IPS-18a (cell line): Measurements from ENCODE around the gene ZBED1.
"Not testable (repeated sequence)": the region's sequence is repeated elsewhere in the genome, so short reads cannot be mapped to it uniquely, and the experiment has no call there.

Experiments used
- H3K27ac ChIP-seq: one replicate; pipeline ENCODE4 v1.5.1; 2013; ENCODE audit warnings: low read length
- H3K27me3 ChIP-seq: one replicate; pipeline ENCODE4 v1.6.1; 2013; ENCODE audit warnings: mild to moderate bottlenecking, low read length; ENCODE audit not compliant: control insufficient read depth, insufficient read depth
- H3K36me3 ChIP-seq: one replicate; pipeline ENCODE4 v1.6.1; 2013; ENCODE audit warnings: low read depth, low read length; ENCODE audit not compliant: control insufficient read depth
- H3K4me1 ChIP-seq: one replicate; pipeline ENCODE4 v1.6.1; 2013; ENCODE audit warnings: low read depth, low read length; ENCODE audit not compliant: control insufficient read depth
- H3K4me3 ChIP-seq: one replicate; pipeline ENCODE4 v1.5.1; 2013; ENCODE audit warnings: low read length
- H3K9ac ChIP-seq: one replicate; pipeline ENCODE4 v1.6.1; 2013; ENCODE audit warnings: mild to moderate bottlenecking, low read length, moderate library complexity
- H3K9me3 ChIP-seq: one replicate; pipeline ENCODE4 v1.6.1; 2013; ENCODE audit warnings: low read depth, low read length; ENCODE audit not compliant: control insufficient read depth

ZBED1 gene

GRCh38 chrX:2456091-2456490 is 44.7 kb downstream of the ZBED1 start:
- not testable (repeated sequence) for H3K36me3 ChIP-seq, H3K27ac ChIP-seq, H3K4me3 ChIP-seq, H3K27me3 ChIP-seq, H3K9ac ChIP-seq, H3K9me3 ChIP-seq, H3K4me1 ChIP-seq

GRCh38 chrX:2454620-2455019 is 46.2 kb downstream of the ZBED1 start:
- H3K9ac ChIP-seq, H3K27me3 ChIP-seq, H3K36me3 ChIP-seq, H3K4me3 ChIP-seq, H3K9me3 ChIP-seq, H3K27ac ChIP-seq: not testable (repeated sequence)
- H3K4me1 ChIP-seq, result peaks cover 18% of the 10 kb centered on the region

- no peaks in the 10 kb centered on the region for H3K27me3 ChIP-seq
- no peak overlapping the region for H3K9ac ChIP-seq
- no peaks in the 10 kb centered on the region for H3K9me3 ChIP-seq
- peaks cover 18% of the 10 kb centered on the region for H3K4me1 ChIP-seq
- H3K36me3 ChIP-seq, result no peaks in the 10 kb centered on the region
- no peak overlapping the region for H3K27ac ChIP-seq
- H3K4me3 ChIP-seq, result no peak overlapping the region
Measured at GRCh38 chrX:2452799-2453198, 48.0 kb downstream of the ZBED1 start.

- Histone ChIP-seq H3K36me3 (no peaks in the 10 kb centered on the region), H3K9ac (no peak overlapping the region), H3K27me3 (no peaks in the 10 kb centered on the region), H3K4me3 (no peak overlapping the region), H3K9me3 (no peaks in the 10 kb centered on the region), H3K4me1 (peaks cover 18% of the 10 kb centered on the region), H3K27ac (no peak overlapping the region)
Measured at GRCh38 chrX:2452317-2452784, 48.4 kb downstream of the ZBED1 start.

- Histone ChIP-seq H3K9ac (peak overlapping the region; percentile 43), H3K27me3 (no peaks in the 10 kb centered on the region), H3K4me1 (peaks cover 18% of the 10 kb centered on the region), H3K36me3 (no peaks in the 10 kb centered on the region), H3K27ac (peak overlapping the region; percentile 34), H3K9me3 (no peaks in the 10 kb centered on the region), H3K4me3 (no peak overlapping the region)
Measured at GRCh38 chrX:2451501-2452316, 49.1 kb downstream of the ZBED1 start.

GRCh38 chrX:2450681-2451080 is 50.1 kb downstream of the ZBED1 start:
- Histone ChIP-seq H3K36me3 (no peaks in the 10 kb centered on the region), H3K9ac (no peak overlapping the region), H3K4me1 (peaks cover 18% of the 10 kb centered on the region), H3K4me3 (no peak overlapping the region), H3K27me3 (no peaks in the 10 kb centered on the region), H3K9me3 (no peaks in the 10 kb centered on the region), H3K27ac (peak overlapping the region; percentile 45)

- no peak overlapping the region for H3K27ac ChIP-seq
- H3K9ac ChIP-seq, result no peak overlapping the region
- no peaks in the 10 kb centered on the region for H3K27me3 ChIP-seq
- H3K4me1 ChIP-seq, result peaks cover 18% of the 10 kb centered on the region
- H3K36me3 ChIP-seq, result no peaks in the 10 kb centered on the region
- no peak overlapping the region for H3K4me3 ChIP-seq
- H3K9me3 ChIP-seq, result no peaks in the 10 kb centered on the region
Measured at GRCh38 chrX:2449135-2449886, 51.5 kb downstream of the ZBED1 start.

GRCh38 chrX:2447484-2447883 is 53.3 kb downstream of the ZBED1 start:
- Histone ChIP-seq H3K27me3 (no peaks in the 10 kb centered on the region), H3K4me3 (no peak overlapping the region), H3K36me3 (no peaks in the 10 kb centered on the region), H3K27ac (no peak overlapping the region), H3K9ac (no peak overlapping the region), H3K4me1 (peaks cover 18% of the 10 kb centered on the region), H3K9me3 (no peaks in the 10 kb centered on the region)

- no peak overlapping the region for H3K4me3 ChIP-seq
- no peaks in the 10 kb centered on the region for H3K9me3 ChIP-seq
- no peaks in the 10 kb centered on the region for H3K36me3 ChIP-seq
- H3K4me1 ChIP-seq, result peaks cover 18% of the 10 kb centered on the region
- no peaks in the 10 kb centered on the region for H3K27me3 ChIP-seq
- H3K9ac ChIP-seq, result no peak overlapping the region
- no peak overlapping the region for H3K27ac ChIP-seq
Measured at GRCh38 chrX:2446815-2447214, 54.0 kb downstream of the ZBED1 start.

GRCh38 chrX:2445662-2446623 is 54.8 kb downstream of the ZBED1 start:
- Histone ChIP-seq H3K27ac (no peak overlapping the region), H3K9ac (no peak overlapping the region), H3K9me3 (no peaks in the 10 kb centered on the region), H3K4me3 (no peak overlapping the region), H3K4me1 (peaks cover 10% of the 10 kb centered on the region), H3K36me3 (no peaks in the 10 kb centered on the region), H3K27me3 (no peaks in the 10 kb centered on the region)

GRCh38 chrX:2442694-2443093 is 58.1 kb downstream of the ZBED1 start:
- H3K4me1 ChIP-seq, result no peaks in the 10 kb centered on the region
- no peak overlapping the region for H3K27ac ChIP-seq
- H3K36me3 ChIP-seq, result no peaks in the 10 kb centered on the region
- no peaks in the 10 kb centered on the region for H3K27me3 ChIP-seq
- H3K9ac ChIP-seq, result no peak overlapping the region
- peaks cover 4% of the 10 kb centered on the region for H3K9me3 ChIP-seq
- no peak overlapping the region for H3K4me3 ChIP-seq
